NCI-H446 treated with DMSO at 0.1 percent for 48 hours (cell line): Measurements from ENCODE around the gene ITGA1.

Source experiments
- DNase-seq: peaks from one replicate; lab custom pipeline; 2025; lab: John Stamatoyannopoulos, UW

ITGA1 gene

DNA sequence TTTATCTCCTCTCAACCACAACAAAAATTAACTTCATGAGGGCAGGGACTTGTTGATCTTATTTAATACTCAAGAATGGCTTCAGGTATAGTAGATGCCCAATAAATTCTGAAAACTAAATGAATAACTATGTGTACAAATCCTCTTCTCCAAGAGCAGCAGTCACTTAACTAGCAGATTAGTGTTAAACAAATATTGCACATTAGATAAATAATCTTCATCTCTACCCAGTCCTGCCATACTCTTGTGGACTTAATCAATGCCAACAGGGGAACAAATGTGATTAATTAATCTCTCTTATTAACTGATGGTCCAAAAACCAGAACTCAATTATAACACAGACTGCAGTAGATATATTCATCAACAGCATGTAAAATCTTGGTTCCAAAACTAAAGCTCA, 15.0 kb upstream of the ITGA1 start:
- DNase-seq: no peak

DNA sequence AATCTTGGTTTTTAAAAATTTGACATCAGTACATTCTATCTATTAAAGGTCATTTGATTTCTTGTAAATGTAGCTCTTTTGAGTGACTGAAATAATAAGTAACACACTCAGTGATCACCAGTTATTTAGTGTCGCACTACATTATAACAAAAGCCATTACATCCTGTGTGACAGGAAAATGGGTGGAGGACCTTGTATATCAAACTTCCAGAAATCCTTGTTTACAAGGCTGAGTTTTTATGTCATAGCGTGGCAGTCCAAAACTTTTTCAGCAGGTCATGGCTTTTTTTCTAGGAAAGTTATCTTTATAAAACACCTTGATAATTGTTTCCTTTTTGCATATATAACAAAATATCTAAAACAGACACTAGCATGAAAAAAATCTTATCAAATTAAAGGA, 14.4 kb upstream of the ITGA1 start:
- DNase-seq: no peak

- no peak for DNase-seq
Observed at GRCh38 chr5:52774005-52774410, 13.7 kb upstream of the ITGA1 start.

GRCh38 chr5:52776116-52776515, 11.6 kb upstream of the ITGA1 start:
- no peak for DNase-seq

GRCh38 chr5:52777186-52777585, 10.5 kb upstream of the ITGA1 start:
- DNase-seq: no peak

- DNase-seq: no peak
Observed at GRCh38 chr5:52778781-52779180, 8.9 kb upstream of the ITGA1 start.

- no peak for DNase-seq
Observed at GRCh38 chr5:52779213-52779612, 8.5 kb upstream of the ITGA1 start.

DNA sequence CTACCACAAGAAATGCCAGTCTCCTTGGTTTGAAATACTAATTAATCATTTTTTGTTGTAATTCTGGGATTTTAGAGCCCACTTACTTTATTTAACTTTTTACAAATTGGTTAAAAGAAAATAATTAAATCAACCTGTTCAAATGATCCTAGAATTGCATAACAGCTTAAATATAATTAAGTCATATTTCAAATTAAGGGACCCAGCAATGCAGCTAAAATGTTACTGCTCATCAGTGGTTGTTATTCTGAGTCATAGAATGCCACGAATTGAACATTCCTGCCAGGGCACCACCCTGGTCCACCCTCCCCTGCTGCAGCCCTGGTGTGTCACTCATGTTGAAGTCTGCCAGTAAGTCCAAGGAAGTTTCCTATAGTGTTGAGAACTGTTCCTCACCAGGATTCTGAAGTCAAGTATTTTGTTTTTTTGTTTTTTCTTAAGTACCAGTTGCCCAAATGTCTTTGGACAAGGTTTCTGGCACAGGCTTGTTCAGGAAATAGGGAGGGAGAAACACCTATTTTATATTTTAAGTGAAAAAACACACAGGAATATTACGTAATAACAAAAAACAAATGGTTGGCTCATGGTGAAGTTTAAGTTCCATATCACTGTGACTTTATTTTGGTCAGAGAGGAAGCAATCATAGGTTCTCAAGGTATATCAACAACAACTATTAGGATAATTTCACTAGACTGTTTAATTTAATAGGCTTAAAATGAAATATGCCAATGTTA, 4.3 kb upstream of the ITGA1 start:
- DNase-seq: no peak

- no peak for DNase-seq
Observed at GRCh38 chr5:52784737-52785136, 3.0 kb upstream of the ITGA1 start.

- no peak for DNase-seq
Observed at GRCh38 chr5:52786391-52786790, 1.3 kb upstream of the ITGA1 start.

DNA sequence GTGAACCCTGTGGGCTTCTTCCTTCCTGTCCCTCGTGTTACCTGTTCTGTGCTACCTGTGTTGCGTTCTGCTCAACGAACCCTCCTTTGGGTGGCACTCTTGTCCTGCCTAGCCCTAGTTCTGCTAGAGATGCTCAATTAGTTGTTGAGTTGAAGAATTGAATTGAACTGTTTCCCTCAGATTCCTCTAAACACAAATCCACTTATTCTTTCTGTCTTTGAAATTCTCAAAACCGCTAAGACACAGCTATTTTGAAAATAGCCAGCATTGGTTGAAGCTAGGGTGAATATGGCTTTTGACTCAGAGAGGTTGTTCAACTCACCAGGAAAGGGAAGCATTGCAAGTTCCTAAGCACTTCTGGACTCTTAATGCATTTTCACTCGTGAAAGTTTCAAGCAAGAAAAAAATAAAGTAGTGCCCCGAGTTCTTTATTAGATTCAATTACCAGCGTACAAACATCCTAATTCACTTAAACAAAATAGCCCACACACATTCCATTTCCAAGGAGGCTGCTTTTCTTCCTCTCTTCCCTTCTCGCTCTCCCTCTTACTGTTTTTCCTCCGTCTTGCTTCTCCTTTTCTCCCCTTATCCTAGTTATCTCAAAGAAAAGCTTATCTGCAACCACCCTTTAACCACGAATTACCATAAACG, 642 bp upstream of the ITGA1 start:
- DNase-seq: no peak

GRCh38 chr5:52788505-52788821, 747 bp downstream of the ITGA1 start:
- DNase-seq: no peak

DNA sequence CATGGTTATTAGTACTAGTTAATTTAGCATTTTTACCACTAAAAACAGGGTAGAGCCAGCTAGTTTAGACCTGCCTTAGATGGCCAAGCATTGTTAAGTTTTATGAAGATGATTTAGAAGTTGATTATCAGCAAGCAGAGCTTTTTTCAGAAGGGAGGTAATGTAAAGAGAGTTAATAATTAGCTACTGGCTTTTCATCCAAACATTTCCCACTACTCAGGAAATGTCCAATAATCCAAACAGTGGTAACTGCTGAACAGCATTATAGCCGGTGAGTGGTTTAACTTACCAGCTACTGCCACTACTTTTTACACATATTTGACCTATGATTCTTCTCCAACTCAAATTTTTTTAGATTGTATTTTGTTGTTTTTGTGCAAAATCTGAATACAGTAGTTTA, 1.7 kb downstream of the ITGA1 start:
- no peak for DNase-seq

- no peak for DNase-seq
Observed at GRCh38 chr5:52789851-52790250, 2.1 kb downstream of the ITGA1 start.

DNA sequence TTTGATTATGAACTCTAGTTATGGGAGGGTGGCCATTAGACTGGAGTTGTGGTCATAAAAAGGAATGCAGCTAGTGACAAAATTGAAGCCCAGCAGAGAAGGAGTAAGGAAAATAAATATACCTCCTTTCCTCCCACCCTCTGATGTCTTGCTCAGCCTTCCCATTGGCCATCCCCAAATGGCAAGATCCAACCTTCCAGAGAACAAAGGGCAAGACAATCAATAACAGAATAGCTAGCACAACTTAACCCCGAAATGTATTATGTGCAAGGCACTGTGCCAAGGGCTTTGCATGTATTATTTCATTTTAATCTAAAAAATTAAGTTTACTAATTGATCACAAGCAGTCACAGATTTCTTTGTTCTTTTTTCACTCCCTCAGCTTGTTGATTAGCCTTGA, 3.6 kb downstream of the ITGA1 start:
- no peak for DNase-seq

- DNase-seq: no peak
Observed at GRCh38 chr5:52794519-52794918, 6.8 kb downstream of the ITGA1 start.

DNA sequence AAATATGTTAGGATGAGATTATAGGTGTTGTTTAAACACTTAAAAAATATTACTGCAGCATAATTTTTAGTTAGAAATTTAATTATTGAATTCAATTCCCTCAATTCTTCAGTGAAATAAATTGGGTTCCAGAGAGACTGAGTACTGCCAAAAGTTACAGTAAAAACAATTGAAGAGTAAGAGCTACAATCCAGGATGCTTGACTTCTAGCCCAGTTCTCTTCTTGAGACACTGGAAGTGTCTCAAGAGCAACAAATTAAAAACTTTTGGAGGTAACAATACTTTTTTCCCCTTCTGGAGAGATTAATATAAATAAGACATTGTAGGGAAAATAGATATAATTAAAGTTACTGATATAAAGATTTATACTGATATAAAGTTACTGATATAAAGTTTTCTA, 8.3 kb downstream of the ITGA1 start:
- no peak for DNase-seq

DNA sequence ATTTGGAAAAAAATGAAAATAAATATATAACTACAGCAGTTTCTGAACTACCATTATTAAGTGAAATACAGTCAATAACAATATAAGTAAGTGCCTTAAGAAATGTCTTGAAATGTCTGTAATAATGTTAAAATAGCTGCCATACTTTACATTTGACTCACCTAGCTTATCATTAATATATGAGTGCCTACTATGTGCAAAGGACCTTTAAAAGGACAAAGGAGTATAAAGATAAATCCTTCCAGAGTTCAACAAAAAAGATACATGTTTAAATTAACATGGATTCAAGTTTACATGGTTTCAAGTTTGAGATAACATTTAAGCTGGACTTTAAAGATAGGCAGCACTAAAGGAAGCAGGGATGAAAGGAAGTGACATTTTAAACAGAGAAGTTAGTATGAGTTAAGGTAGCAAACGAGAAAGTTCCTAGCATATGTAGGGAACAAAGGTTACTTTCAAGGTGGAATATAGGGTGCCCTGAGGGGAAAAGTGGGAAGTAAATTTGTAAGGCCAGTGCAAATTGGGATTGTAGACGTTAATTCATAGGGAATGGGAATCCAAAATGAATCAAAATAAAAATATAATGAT, 8.9 kb downstream of the ITGA1 start:
- DNase-seq: no peak

- DNase-seq: no peak
Observed at GRCh38 chr5:52798938-52799337, 11.2 kb downstream of the ITGA1 start.

GRCh38 chr5:52799358-52799982, 11.8 kb downstream of the ITGA1 start:
- no peak for DNase-seq

- DNase-seq: peak; percentile 71
Observed at GRCh38 chr5:52799983-52800393, 12.3 kb downstream of the ITGA1 start.

DNA sequence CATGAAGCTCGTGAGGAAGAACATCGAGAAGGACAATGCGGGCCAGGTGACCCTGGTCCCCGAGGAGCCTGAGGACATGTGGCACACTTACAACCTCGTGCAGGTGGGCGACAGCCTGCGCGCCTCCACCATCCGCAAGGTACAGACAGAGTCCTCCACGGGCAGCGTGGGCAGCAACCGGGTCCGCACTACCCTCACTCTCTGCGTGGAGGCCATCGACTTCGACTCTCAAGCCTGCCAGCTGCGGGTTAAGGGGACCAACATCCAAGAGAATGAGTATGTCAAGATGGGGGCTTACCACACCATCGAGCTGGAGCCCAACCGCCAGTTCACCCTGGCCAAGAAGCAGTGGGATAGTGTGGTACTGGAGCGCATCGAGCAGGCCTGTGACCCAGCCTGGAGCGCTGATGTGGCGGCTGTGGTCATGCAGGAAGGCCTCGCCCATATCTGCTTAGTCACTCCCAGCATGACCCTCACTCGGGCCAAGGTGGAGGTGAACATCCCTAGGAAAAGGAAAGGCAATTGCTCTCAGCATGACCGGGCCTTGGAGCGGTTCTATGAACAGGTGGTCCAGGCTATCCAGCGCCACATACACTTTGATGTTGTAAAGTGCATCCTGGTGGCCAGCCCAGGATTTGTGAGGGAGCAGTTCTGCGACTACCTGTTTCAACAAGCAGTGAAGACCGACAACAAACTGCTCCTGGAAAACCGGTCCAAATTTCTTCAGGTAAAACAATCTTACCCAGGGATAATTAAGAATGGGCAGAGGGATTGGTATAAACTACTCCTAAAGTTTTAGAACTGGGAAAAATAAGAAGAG, 12.9 kb downstream of the ITGA1 start:
- DNase-seq: peak; percentile 12
